ENCODE measurements around the gene CFAP57.

DNA sequence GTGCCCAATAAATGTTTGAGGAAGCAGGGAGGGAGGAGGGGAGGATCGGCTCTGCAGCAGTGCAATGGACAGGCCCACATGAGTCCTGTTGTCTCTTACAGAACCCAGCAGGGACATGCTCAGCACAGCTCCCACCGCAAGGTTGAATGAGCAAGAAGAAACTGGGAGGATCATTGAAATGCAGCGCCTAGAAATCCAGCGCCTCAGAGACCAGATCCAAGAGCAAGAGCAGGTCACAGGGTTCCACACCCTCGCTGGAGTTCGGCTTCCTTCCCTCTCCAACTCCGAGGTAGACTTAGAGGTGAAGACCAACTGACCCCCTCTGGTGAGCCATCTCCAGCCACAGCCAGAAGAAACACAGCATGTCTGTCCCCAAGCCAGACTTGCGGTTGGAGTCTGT is 81.7 kb downstream of the CFAP57 start:
- TF ChIP-seq, protein P1, sequence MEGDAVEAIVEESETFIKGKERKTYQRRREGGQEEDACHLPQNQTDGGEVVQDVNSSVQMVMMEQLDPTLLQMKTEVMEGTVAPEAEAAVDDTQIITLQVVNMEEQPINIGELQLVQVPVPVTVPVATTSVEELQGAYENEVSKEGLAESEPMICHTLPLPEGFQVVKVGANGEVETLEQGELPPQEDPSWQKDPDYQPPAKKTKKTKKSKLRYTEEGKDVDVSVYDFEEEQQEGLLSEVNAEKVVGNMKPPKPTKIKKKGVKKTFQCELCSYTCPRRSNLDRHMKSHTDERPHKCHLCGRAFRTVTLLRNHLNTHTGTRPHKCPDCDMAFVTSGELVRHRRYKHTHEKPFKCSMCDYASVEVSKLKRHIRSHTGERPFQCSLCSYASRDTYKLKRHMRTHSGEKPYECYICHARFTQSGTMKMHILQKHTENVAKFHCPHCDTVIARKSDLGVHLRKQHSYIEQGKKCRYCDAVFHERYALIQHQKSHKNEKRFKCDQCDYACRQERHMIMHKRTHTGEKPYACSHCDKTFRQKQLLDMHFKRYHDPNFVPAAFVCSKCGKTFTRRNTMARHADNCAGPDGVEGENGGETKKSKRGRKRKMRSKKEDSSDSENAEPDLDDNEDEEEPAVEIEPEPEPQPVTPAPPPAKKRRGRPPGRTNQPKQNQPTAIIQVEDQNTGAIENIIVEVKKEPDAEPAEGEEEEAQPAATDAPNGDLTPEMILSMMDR (IDR thresholded peaks at IDR 0.05), result no peak
- TF ChIP-seq POLR2A (IDR thresholded peaks at IDR 0.05), result no peak
- no peak for TF ChIP-seq POLR2AphosphoS5 (IDR thresholded peaks at IDR 0.05)

Measured in transverse colon (tissue), 4 donors.